ENCODE measurements around the gene GDE1. TPM values are rescaled to one million over a fixed set of nuclear protein-coding genes. Genes with fewer than 3 reads are reported as not detected.

The GDE1 gene
- total RNA-seq, 3 donors from 2014 or later (not counting 1 experiment from before 2014, with no cell fraction given): 35.5 to 40.4 (median 35.9) TPM

DNA sequence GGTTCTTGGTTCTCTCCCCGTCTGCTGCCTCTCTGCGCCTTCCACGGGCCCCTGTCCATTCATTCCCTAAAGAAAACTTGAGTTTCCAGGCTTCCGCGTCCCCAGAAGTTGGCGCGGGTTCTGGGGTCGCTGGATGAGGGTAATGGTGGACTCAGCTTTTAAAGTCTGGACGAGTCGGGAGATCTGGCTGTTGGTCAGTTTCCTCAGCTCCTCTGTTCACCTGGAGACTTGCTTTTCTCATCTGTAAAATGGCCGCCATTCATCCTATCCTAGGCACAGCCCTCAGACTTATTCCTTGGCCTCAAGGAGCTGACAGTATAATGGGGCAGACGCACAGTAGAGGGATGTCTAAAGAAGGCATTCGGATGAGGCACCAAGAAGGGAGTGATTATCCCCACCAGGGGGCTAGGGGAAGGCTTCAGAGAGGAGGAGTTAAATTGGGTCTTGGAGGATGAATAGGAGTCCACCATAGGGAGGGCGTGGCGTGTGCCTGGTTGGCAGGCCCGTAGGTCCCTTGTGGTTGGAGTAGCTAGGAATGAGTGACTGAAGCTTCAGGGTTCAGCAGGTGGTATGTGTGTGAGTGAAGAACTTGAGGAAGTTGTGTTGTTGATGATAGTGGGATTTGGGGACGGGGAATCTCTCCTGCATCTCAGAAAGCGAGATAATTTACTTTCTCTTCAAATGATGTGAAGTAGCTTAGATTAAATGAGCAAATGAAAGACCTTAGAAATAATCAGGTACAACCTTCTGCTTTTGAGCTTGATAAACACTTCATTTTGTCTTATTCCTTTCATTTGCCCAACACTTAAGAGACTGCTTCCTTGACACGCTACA, 34.3 kb upstream of the GDE1 start:
- Mint-ChIP-seq H3K27me3 (ENCODE audit: low read depth in 2 of 2) (no peaks in the 10 kb centered on the region), H3K36me3 (no peaks in the 10 kb centered on the region), H3K4me3 (peak overlapping the region; percentile 96), H3K4me1 (peaks cover 15 to 23% of the 10 kb centered on the region in 2 donors), H3K27ac (peak overlapping the region; percentile 90 to 99), H3K9me3 (no peaks in the 10 kb centered on the region)
- H3K4me3 ChIP-seq (ENCODE audit: low read length): peak overlapping the region; percentile 68
- no peaks in the 10 kb centered on the region for H3K9me3 ChIP-seq (ENCODE audit: control insufficient read depth, insufficient read depth, low read length)
- ATAC-seq (no peak), DNase-seq (peak in 1 of 2 donors; percentile 50)
- TF ChIP-seq, protein P1, sequence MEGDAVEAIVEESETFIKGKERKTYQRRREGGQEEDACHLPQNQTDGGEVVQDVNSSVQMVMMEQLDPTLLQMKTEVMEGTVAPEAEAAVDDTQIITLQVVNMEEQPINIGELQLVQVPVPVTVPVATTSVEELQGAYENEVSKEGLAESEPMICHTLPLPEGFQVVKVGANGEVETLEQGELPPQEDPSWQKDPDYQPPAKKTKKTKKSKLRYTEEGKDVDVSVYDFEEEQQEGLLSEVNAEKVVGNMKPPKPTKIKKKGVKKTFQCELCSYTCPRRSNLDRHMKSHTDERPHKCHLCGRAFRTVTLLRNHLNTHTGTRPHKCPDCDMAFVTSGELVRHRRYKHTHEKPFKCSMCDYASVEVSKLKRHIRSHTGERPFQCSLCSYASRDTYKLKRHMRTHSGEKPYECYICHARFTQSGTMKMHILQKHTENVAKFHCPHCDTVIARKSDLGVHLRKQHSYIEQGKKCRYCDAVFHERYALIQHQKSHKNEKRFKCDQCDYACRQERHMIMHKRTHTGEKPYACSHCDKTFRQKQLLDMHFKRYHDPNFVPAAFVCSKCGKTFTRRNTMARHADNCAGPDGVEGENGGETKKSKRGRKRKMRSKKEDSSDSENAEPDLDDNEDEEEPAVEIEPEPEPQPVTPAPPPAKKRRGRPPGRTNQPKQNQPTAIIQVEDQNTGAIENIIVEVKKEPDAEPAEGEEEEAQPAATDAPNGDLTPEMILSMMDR (IDR thresholded peaks at IDR 0.05): no peak
- H3K4me1 ChIP-seq (ENCODE audit: control insufficient read depth, insufficient read depth, low read length): peaks cover 16% of the 10 kb centered on the region
- peak overlapping the region; percentile 79 for H3K27ac ChIP-seq (ENCODE audit: low read length)
- H3K36me3 ChIP-seq (ENCODE audit: control insufficient read depth, insufficient read depth, low read length): no peaks in the 10 kb centered on the region
- intact Hi-C loops (cut with micrococcal nuclease): loop anchor here (1.0 to 5.0 kb wide), 4 partner anchors 33 to 754 kb away; partner anchors contain the start of genes ARL6IP1, CCP110, IQCK and KNOP1
- H3K27me3 ChIP-seq (ENCODE audit: control insufficient read depth, insufficient read depth, low read length): no peaks in the 10 kb centered on the region
- 36% methylated on average over 19 of the region's 19 CpGs for WGBS (ENCODE audit: insufficient coverage)

DNA sequence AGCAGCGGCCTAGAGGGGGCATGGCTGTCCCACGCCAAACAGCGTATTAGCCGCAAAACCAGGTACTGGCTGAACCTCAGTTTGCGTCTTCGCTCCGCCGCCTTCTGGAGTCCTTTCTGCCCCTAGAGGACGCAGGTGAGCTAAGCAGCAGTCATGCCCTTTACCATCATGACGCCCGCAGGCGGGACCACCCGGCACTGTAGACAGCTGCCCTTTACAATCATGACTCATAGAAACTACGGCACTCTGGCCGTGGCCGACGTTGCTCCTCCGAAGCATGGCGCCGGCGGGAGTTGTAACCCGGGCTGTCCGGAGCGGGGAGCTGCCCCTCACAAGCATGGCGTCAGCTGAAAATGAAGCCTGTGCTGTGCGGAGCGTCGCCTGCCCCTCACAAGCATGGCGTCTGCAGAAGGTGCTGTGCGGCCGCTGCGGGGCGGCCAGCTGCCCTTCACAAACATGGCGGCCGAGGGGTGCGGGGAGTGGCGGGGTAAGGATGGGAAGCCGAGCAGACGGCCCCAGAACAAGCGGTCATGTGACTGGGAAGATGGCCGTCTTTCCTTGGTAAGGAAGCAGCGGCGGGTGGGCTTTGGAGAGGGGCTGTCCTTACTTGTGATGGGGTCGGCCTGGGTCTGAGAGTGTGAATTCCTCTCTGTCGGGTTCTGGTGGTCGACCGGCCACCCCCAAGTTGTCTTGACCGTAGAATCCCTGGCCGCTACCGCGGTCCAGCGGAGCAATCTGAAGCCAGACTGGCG, 33.5 kb upstream of the GDE1 start, which contains the start of gene VPS35L:
VPS35L (plus strand) TSS at position 518 of the 752 bp plus-strand sequence; CDS start at position 545, 27 bp downstream.
- peaks cover 16% of the 10 kb centered on the region for H3K4me1 ChIP-seq (ENCODE audit: control insufficient read depth, insufficient read depth, low read length)
- no peaks in the 10 kb centered on the region for H3K9me3 ChIP-seq (ENCODE audit: control insufficient read depth, insufficient read depth, low read length)
- H3K4me3 ChIP-seq (ENCODE audit: low read length): peak within 1 kb of the TSS; percentile 68
- H3K27me3 ChIP-seq (ENCODE audit: control insufficient read depth, insufficient read depth, low read length): no peaks in the 10 kb centered on the region
- H3K27me3 Mint-ChIP-seq (ENCODE audit: low read depth in 2 of 2): no peaks in the 10 kb centered on the region
- peak within 1 kb of the TSS; percentile 90 to 99 for H3K27ac Mint-ChIP-seq
- H3K36me3 ChIP-seq (ENCODE audit: control insufficient read depth, insufficient read depth, low read length): no peaks in the 10 kb centered on the region
- TF ChIP-seq, protein P1 (IDR thresholded peaks at IDR 0.05): peak; percentile 79
- intact Hi-C loops (cut with micrococcal nuclease): loop anchor here (1.0 to 5.0 kb wide), 4 partner anchors 32 to 753 kb away; partner anchors contain the start of genes ARL6IP1, CCP110, IQCK and KNOP1
- H3K27ac ChIP-seq (ENCODE audit: low read length): peak within 1 kb of the TSS; percentile 79
- no peaks in the 10 kb centered on the region for H3K36me3 Mint-ChIP-seq
- H3K9me3 Mint-ChIP-seq: no peaks in the 10 kb centered on the region
- H3K4me1 Mint-ChIP-seq: peaks cover 15 to 23% of the 10 kb centered on the region in 2 donors
- DNase-seq (peak; percentile 95 to 99), ATAC-seq (peak; percentile 94 to 99 (median 95))
- under 1% methylated on average over 53 of the region's 53 CpGs for WGBS (ENCODE audit: insufficient coverage)
- H3K4me3 Mint-ChIP-seq: peak within 1 kb of the TSS; percentile 96

DNA sequence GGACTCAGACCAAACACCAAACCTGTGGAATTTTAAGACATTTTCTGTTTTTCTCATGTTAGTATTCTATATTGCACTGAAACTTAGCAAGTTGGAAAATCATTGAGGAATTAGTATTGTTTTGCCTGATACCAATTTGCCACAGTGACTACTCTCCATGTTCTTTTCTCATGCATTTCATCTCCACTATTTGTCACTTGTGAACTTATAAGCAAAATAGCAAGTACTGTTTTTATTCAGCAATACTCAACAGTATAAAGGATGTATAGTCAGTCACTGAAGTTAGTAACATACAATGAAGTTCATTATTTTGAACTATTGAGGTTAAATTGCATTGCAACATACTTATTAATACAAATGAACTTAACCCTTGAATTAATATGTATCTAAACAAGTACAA, 27.8 kb upstream of the GDE1 start:
- no peak overlapping the region for H3K4me3 ChIP-seq (ENCODE audit: low read length)
- no peaks in the 10 kb centered on the region for H3K9me3 ChIP-seq (ENCODE audit: control insufficient read depth, insufficient read depth, low read length)
- H3K4me1 ChIP-seq (ENCODE audit: control insufficient read depth, insufficient read depth, low read length): peaks cover 5% of the 10 kb centered on the region
- no peak overlapping the region for H3K27ac ChIP-seq (ENCODE audit: low read length)
- Mint-ChIP-seq H3K4me3 (no peak overlapping the region), H3K9me3 (no peaks in the 10 kb centered on the region), H3K27ac (no peak overlapping the region), H3K27me3 (ENCODE audit: low read depth in 2 of 2) (no peaks in the 10 kb centered on the region), H3K36me3 (no peaks in the 10 kb centered on the region), H3K4me1 (peaks cover under 1 to 1% of the 10 kb centered on the region in 2 donors)
- DNase-seq (no peak), ATAC-seq (no peak)
- peaks cover 8% of the 10 kb centered on the region for H3K36me3 ChIP-seq (ENCODE audit: control insufficient read depth, insufficient read depth, low read length)
- TF ChIP-seq, protein P1 (IDR thresholded peaks at IDR 0.05): no peak
- no peaks in the 10 kb centered on the region for H3K27me3 ChIP-seq (ENCODE audit: control insufficient read depth, insufficient read depth, low read length)
- intact Hi-C loops (cut with micrococcal nuclease): no loop called here
